GM18951 (cell line): ENCODE data around the gene TBC1D24.
"Not testable (repeated sequence)": the region's sequence is repeated elsewhere in the genome, so short reads cannot be mapped to it uniquely, and the experiment has no call there.

Source experiments
- POLR2A ChIP-seq: IDR thresholded peaks from 4 replicates; pipeline ENCODE4 v1.6.1; 2011; ENCODE audit warnings: mild to moderate bottlenecking; ENCODE audit not compliant: insufficient read length, insufficient read depth; ENCODE audit errors: extremely low read depth
- in situ Hi-C: fragments of 300-500 bp; cut with MboI; formaldehyde crosslinking; loops from one replicate; pipeline ENCODE4 v1.12.0; 2022; ENCODE audit warnings: low sequenced_read_pairs, mixed read lengths, inconsistent platforms; ENCODE audit not compliant: unreplicated experiment

Gene TBC1D24

GRCh38 chr16:2476345-2476720 is 1.4 kb downstream of the TBC1D24 start:
- in situ Hi-C loops: no loop called here
- TF ChIP-seq POLR2A: no peak

DNA sequence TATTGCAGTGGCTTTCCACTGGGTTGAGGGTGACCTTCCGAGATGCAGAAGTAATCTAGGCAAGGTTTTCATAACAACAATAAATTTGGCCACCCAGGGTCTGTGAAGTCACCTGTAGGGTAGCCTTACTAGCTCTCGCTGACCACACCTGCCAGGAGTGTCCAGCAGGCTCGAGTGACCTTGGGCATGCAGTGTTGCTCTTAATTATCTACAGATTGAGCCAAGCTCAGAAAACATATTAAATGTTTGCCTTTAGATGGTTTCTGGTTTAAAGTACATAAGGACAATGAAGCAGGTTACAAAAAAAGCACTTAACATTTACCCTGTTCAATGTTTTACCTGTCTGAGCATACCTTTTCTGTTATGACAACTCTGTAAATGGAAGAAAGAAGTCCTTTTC is 1.8 kb downstream of the TBC1D24 start:
- TF ChIP-seq POLR2A: no peak
- in situ Hi-C loops: no loop called here

- in situ Hi-C loops: no loop called here
- TF ChIP-seq POLR2A: no peak
These were observed 2.4 kb downstream of the TBC1D24 start for GRCh38 chr16:2477327-2477726.

- no peak for TF ChIP-seq POLR2A
- in situ Hi-C loops: no loop called here
These were observed 3.4 kb downstream of the TBC1D24 start for GRCh38 chr16:2478279-2478678.

DNA sequence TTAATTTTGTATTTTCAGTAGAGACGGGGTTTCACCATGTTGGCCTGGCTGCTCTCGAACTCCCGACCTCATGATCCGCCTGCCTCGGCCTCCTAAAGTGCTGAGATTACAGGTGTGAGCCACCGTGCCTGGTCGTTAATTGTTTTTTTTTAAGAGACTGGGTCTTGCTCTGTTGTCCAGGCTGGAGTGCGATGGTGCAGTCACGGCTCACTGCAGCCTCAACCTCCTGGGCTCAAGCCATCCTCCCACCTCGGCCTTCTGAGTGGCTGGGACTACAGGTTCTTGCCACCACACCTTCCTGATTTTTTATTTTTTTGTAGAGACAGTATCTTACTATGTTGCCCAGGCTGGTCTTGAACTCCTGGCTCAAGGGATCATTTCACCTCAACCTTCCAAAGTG is 5.1 kb downstream of the TBC1D24 start:
- in situ Hi-C loops: not testable (repeated sequence)

DNA sequence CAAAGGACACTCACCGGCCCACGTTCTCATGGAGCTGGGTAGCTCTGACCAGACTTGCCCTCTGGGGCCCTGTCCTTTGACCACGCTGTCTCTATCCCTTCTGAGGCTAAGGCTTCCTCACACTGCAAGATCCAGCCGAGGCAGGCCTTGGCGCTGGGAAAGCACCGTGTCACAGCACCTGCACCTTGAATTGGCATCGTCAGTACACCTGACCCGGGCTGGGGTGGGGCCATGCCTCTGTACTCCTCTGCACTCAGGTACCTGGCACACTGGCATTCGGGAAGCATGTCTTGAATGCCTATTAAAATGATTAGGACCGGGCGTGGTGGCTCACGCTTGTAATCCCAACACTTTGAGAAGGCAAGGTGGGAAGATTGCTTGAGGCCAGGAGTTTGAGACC is 6.0 kb downstream of the TBC1D24 start:
- TF ChIP-seq POLR2A: no peak
- in situ Hi-C loops: no loop called here

DNA sequence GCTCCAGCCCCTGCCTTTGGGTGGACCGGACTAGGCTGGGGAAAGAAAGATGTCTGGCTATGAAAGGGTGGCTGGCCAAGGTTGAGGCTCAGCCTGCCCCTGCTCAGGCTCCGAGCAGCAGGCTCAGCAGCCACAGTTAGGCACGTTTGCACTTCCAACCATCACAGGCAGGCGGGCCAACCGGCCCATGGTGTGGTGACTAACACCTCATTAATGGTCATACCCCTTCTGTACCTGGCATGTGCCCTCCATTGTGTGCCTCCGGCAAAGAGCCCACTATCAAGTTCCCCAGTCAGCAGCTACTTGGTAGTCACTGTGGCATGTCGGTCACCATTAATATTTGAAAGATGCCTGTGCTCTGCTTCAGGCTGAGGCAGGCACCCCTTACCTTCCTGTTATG is 6.7 kb downstream of the TBC1D24 start:
- no peak for TF ChIP-seq POLR2A
- in situ Hi-C loops: no loop called here

DNA sequence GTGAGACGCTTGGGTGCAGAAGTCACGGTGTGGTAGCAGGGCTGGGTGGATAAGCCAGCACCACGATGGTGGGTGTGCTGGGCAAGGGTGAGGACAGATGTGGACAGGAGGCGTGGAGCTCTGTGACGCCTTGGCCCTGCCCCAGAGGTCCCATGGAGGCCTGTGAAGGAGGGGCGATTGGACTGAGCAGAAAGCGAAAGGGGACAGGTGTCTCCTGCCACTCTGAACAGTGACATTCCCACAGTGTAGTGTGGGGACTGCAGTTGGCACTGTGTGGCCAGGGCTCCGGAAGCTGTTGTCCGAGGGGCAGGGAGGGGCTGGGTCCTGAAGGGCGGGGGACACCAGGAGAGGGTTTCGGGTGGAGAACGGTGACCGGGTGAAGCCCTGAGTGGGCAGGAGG is 7.3 kb downstream of the TBC1D24 start:
- in situ Hi-C loops: no loop called here
- no peak for TF ChIP-seq POLR2A

DNA sequence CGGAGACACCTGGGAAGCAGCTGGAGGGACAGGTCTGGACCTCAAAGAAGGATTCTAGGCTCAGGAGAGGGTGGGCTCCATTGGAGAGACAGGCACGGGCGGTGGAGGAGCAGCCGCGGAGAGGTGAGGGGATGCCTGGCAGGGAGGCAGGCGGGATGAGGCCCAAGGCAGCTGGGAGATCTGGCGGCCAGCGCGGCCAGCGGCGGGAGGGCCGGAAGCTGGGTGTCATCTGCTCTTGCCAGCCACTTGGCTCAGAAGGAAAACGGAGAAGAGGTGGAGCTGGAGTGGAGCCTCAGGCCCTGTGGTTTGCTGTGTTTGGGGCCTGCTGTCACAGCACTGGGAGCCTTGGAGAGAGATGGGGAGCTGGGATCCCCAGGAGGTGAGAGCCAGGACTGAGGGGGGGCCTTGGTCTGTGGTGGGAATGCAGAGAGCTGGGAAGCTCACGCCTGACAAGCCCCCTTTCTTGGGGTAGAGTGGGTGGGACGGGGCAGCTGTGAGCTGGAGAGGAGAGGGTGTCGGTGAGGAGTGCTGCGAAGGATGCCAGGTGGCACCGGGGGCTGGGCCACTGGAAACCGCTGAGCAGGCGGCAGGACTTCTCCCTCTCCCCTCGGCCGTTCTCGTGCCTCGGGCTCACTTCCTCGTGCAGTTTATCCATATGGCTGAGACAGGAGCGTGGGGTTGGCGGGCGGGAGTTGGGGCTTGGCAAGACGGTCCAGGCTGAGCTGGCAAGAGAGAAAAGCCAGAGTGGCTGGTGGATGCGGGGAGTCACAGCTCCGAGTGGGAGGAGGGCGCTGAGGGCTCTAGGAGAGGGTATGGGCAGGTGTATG is 8.0 kb downstream of the TBC1D24 start:
- TF ChIP-seq POLR2A: no peak
- in situ Hi-C loops: no loop called here

DNA sequence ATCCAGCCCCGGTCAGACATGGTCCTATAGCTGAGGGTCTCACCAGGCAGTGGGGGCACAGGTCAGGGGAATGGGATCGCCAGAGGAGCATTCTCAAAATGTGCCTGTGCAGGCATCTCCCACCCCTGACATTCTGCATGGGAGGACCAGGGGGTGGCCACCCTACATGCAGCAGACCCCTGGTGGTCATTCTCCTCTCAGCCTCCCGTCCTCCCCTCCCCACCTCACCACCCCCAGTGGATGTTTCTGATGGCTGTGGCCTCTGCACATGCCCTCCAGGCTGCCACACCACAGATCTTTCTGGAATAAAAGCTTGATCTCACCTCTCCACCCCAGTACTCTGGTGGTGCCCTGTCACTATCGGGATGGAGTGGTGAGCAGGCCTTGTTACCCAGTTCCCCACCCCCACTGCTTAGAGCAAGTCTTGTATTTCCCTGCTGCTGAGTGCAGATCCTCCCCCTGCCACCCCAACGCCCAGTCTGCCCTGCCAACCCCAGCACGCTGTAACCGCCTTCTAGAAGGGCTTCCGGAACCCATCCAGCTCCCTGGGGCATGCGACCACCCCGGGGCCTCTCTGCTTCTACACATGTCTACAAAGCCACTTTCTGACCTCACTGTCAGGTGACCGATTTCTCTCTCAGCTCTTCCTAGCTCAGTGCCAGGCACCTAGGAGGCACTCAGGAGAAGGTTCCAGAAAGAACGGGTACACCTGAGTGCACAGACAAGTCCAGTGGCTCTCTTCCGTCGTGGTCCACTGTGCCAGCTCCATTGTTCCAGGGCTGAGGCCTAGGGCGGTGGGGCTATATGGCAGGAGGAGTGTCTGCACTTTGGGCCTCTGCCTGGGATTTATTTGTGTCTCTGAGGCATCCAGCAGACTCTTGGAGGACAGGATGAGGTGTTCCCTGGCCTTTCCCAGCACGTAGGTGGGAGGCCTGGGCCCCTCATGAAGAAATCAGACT is 9.3 kb downstream of the TBC1D24 start:
- in situ Hi-C loops: no loop called here
- no peak for TF ChIP-seq POLR2A

DNA sequence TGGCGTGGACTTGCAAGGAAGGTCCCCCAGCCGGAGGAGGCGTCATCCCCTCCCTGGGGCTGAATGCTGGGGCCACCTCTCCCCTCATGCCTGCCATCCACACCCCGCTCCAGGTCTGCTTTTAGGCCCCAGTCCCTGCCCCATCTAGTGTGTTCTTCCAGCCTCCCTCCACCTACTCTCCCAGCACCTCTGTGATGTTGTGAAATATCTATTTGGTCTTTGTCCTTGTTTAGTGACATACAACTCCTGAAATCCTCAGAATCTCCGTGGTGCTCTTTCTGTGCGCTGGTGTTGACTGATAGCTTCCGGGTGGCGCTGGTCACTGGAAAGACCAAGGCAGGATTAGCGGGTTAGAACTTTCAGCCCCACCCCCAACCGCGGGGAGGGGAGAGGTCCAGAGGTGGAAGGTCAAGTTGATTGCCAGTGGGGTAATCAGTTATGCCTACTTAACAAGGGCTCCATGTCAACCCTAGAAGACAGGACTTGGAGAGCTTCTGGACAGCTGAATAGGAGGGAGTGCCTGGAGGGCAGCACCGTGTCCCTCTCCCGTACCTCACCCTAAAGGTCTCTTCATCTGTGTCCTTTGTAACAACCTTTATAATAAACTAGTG is 10.1 kb downstream of the TBC1D24 start:
- in situ Hi-C loops: no loop called here
- no peak for TF ChIP-seq POLR2A

DNA sequence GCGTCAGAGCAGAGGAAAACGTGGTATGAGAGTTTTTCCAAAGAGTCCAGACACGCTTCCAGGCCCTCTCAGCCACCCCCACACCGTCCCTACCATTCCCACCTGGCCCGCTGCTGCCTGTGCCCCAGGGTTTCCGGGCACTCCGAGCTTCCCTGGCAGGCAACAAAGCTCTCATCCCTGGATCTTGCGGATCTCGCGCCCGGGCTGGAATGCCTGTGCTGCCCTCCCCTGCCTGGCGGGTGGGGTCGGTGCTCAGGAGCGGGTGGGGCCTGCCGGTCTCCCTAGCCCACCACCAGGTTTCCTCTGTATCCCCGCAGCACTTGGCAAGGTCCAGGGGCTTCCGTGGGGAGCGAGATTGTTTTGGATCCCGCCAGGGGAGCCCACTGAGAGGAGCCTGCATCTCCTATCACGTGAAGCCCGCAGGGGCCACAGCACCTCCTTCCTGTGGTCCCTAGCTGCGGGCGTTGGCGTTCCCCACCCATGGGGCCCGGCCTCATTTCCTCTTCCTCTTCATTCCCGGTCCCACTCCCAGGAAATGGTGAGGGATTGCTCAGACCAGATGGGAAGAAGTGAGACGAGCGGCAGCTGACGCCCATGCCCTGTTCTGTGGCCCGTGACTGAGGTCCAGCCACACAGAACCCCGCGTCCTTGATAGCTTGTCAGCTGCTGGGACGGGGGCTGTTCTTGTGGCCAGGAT is 11.0 kb downstream of the TBC1D24 start:
- no peak for TF ChIP-seq POLR2A
- in situ Hi-C loops: no loop called here
